IMR-90 (cell line): ENCODE data around the gene HOXB7. TPM values are rescaled to one million over a fixed set of nuclear protein-coding genes. Genes with fewer than 3 reads are reported as not detected.

ENCODE experiments used
- ATAC-seq: fragments of 200-7000 bp; cut with Tn5 transposase; 2 replicates; pipeline ENCODE4 v1.9.1; 2020; ENCODE audit warnings: low read depth, mild to moderate bottlenecking, moderate library complexity
- BruUV-seq: library from RNA; stranded (reverse); fragments of 400-500 nt; replicated peaks from 2 replicates; lab custom pipeline; 2021; lab: Mats Ljungman, UMichigan
- CTCF ChIA-PET: fragments of 300-600 bp; formaldehyde crosslinking; extraction: SDS; loops from one replicate; lab custom pipeline; 2021; ENCODE audit warnings: antibody characterized with exemption; lab: Yijun Ruan, JAX
- POLR2A ChIA-PET: fragments of 300-600 bp; sonication (Branson Sonifier 250); formaldehyde crosslinking; loops from one replicate; lab custom pipeline; 2022; ENCODE audit warnings: antibody characterized with exemption; ENCODE audit not compliant: unreplicated experiment; lab: Charles Lee
- DNase-seq: peaks from one replicate; pipeline ENCODE4 v3.0.0; 2013
- H2AFZ ChIP-seq: replicated peaks from 2 replicates; pipeline ENCODE3; 2013; ENCODE audit warnings: low read length, mild to moderate bottlenecking; ENCODE audit not compliant: poor library complexity
- H2AK5ac ChIP-seq: 2 replicates; pipeline ENCODE4 v1.6.1; 2013; ENCODE audit warnings: low read depth, low read length, inconsistent platforms
- H2AK9ac ChIP-seq: replicated peaks from 2 replicates; pipeline ENCODE3; 2013; ENCODE audit warnings: mild to moderate bottlenecking, low read depth, low read length, moderate library complexity; ENCODE audit not compliant: poor library complexity
- H2BK120ac ChIP-seq: 2 replicates; pipeline ENCODE4 v1.6.1; 2013; ENCODE audit warnings: low read depth, low read length, inconsistent platforms
- H2BK15ac ChIP-seq: 3 replicates; pipeline ENCODE4 v1.6.1; 2013; ENCODE audit warnings: low read depth, low read length, inconsistent platforms
- H2BK20ac ChIP-seq: 2 replicates; pipeline ENCODE4 v1.6.1; 2013; ENCODE audit warnings: low read depth, mild to moderate bottlenecking, inconsistent platforms, low read length, moderate library complexity
- H2BK5ac ChIP-seq: 2 replicates; pipeline ENCODE4 v1.6.1; 2013; ENCODE audit warnings: mild to moderate bottlenecking, low read depth, low read length, inconsistent platforms; ENCODE audit not compliant: poor library complexity, severe bottlenecking
- H3K14ac ChIP-seq: replicated peaks from 2 replicates; pipeline ENCODE4 v1.6.1; 2013; ENCODE audit warnings: low read depth, low read length, inconsistent platforms
- H3K18ac ChIP-seq: 2 replicates; pipeline ENCODE4 v1.6.1; 2013; ENCODE audit warnings: low read depth, low read length, control low read depth
- H3K23ac ChIP-seq: 2 replicates; pipeline ENCODE4 v1.6.1; 2013; ENCODE audit warnings: low read depth, low read length, inconsistent platforms
- H3K27ac ChIP-seq: 2 replicates; pipeline ENCODE4 v1.5.1; 2013; ENCODE audit warnings: mild to moderate bottlenecking, control low read depth, low read length; ENCODE audit not compliant: insufficient read depth
- H3K27me3 ChIP-seq: 2 replicates; pipeline ENCODE4 v1.6.1; 2013; ENCODE audit warnings: low read length; ENCODE audit not compliant: control insufficient read depth, insufficient read depth
- H3K36me3 ChIP-seq: 2 replicates; pipeline ENCODE4 v1.6.1; 2013; ENCODE audit warnings: low read length, mixed read lengths; ENCODE audit not compliant: control insufficient read depth, insufficient read depth
- H3K4ac ChIP-seq: 2 replicates; pipeline ENCODE4 v1.6.1; 2013; ENCODE audit warnings: low read depth, low read length, inconsistent platforms
- H3K4me1 ChIP-seq: 2 replicates; pipeline ENCODE4 v1.6.1; 2013; ENCODE audit warnings: low read length, mixed read lengths; ENCODE audit not compliant: control insufficient read depth, insufficient read depth
- H3K4me2 ChIP-seq: 2 replicates; pipeline ENCODE4 v1.6.1; 2013; ENCODE audit warnings: low read depth, mild to moderate bottlenecking, control low read depth, low read length, moderate library complexity
- H3K4me3 ChIP-seq: 2 replicates; pipeline ENCODE4 v1.5.1; 2013; ENCODE audit warnings: low read depth, mild to moderate bottlenecking, control low read depth, low read length, moderate library complexity; ENCODE audit not compliant: insufficient read depth
- H3K56ac ChIP-seq: 2 replicates; pipeline ENCODE4 v1.6.1; 2013; ENCODE audit warnings: low read length, inconsistent platforms; ENCODE audit not compliant: insufficient read depth; ENCODE audit errors: extremely low read depth
- H3K79me1 ChIP-seq, 2 experiments: 2 replicates each; pipeline ENCODE4 v1.6.1; 2013; ENCODE audit warnings: low read length in 2 of 2, inconsistent platforms in 1 of 2, low read depth in 1 of 2
- H3K9ac ChIP-seq: 2 replicates; pipeline ENCODE4 v1.6.1; 2013; ENCODE audit warnings: low read depth, low read length, control low read depth
- H3K9me1 ChIP-seq: 2 replicates; pipeline ENCODE4 v1.6.1; 2013; ENCODE audit warnings: low read length, inconsistent platforms; ENCODE audit not compliant: insufficient read depth
- H3K9me3 ChIP-seq: 2 replicates; pipeline ENCODE4 v1.6.1; 2013; ENCODE audit warnings: low read length; ENCODE audit not compliant: control insufficient read depth, insufficient read depth
- H4K20me1 ChIP-seq: 2 replicates; pipeline ENCODE4 v1.6.1; 2013; ENCODE audit warnings: low read length, inconsistent platforms; ENCODE audit not compliant: insufficient read depth
- H4K5ac ChIP-seq: 2 replicates; pipeline ENCODE4 v1.6.1; 2013; ENCODE audit warnings: mild to moderate bottlenecking, low read depth, low read length, control low read depth
- H4K8ac ChIP-seq, 2 experiments: 2 replicates each; pipeline ENCODE4 v1.6.1; 2013; ENCODE audit warnings: low read depth in 2 of 2, low read length in 2 of 2, control low read depth in 1 of 2, inconsistent platforms in 1 of 2
- H4K91ac ChIP-seq: 2 replicates; pipeline ENCODE4 v1.6.1; 2013; ENCODE audit warnings: low read depth, low read length, inconsistent platforms; ENCODE audit not compliant: insufficient read depth
- BHLHE40 ChIP-seq: fragments of 150-350 bp; IDR thresholded peaks from 2 replicates; pipeline ENCODE4 v1.6.1; 2016; ENCODE audit warnings: mild to moderate bottlenecking, low read depth, low read length
- CEBPB ChIP-seq: IDR thresholded peaks from 2 replicates; pipeline ENCODE4 v1.6.1; 2012; ENCODE audit warnings: low read depth, low read length, improper control_type of control experiment
- CHD1 ChIP-seq: IDR thresholded peaks from 2 replicates; pipeline ENCODE4 v1.6.1; 2012; ENCODE audit warnings: low read depth, low read length, improper control_type of control experiment
- CTCF ChIP-seq: conservative IDR thresholded peaks from 2 replicates; pipeline ENCODE4 v1.5.1; 2012; ENCODE audit warnings: mild to moderate bottlenecking, low read depth, low read length, improper control_type of control experiment
- ELK1 ChIP-seq: fragments of 150-350 bp; IDR thresholded peaks from 2 replicates; pipeline ENCODE4 v1.6.1; 2016; ENCODE audit warnings: low read depth, mild to moderate bottlenecking, low read length, moderate library complexity, borderline replicate concordance
- FOS ChIP-seq: fragments of 150-350 bp; IDR thresholded peaks from 2 replicates; pipeline ENCODE4 v1.6.1; 2016; ENCODE audit warnings: low read depth, low read length
- MAZ ChIP-seq: IDR thresholded peaks from 2 replicates; pipeline ENCODE4 v1.6.1; 2012; ENCODE audit warnings: low read depth, mild to moderate bottlenecking, low read length, improper control_type of control experiment, moderate library complexity, borderline replicate concordance
- NFE2L2 ChIP-seq: fragments of 150-350 bp; IDR thresholded peaks from 2 replicates; pipeline ENCODE4 v1.6.1; 2016; ENCODE audit warnings: low read depth, mild to moderate bottlenecking, low read length
- POLR2A ChIP-seq: IDR thresholded peaks from 2 replicates; pipeline ENCODE4 v1.6.1; 2012; ENCODE audit warnings: mild to moderate bottlenecking, low read depth, low read length
- RAD21 ChIP-seq: IDR thresholded peaks from 2 replicates; pipeline ENCODE4 v1.6.1; 2012; ENCODE audit warnings: low read length, improper control_type of control experiment
- RCOR1 ChIP-seq: IDR thresholded peaks from 2 replicates; pipeline ENCODE4 v1.6.1; 2012; ENCODE audit warnings: mild to moderate bottlenecking, low read length, improper control_type of control experiment; ENCODE audit not compliant: insufficient replicate concordance
- SMC3 ChIP-seq: fragments of 150-350 bp; IDR thresholded peaks from 2 replicates; pipeline ENCODE4 v1.6.1; 2016; ENCODE audit warnings: low read depth, mild to moderate bottlenecking, antibody characterized with exemption, low read length, moderate library complexity
- USF2 ChIP-seq: fragments of 150-350 bp; IDR thresholded peaks from 2 replicates; pipeline ENCODE4 v1.6.1; 2017; ENCODE audit warnings: mild to moderate bottlenecking, antibody characterized with exemption, low read length, low read depth
- WGBS, 2 experiments: methylation state at CpG; one replicate each; pipeline versions ENCODE4 v1.1.5 to v1.1.7; 2013; ENCODE audit warnings: missing lambda C conversion rate in 2 of 2; ENCODE audit not compliant: insufficient read length in 1 of 2; ENCODE audit errors: extremely low coverage in 2 of 2; 5-methylcytosine and 5-hydroxymethylcytosine counted together
- dilution Hi-C: fragments of 300-500 bp; cut with HindIII; formaldehyde crosslinking; loops from one replicate; pipeline ENCODE4 v1.14.3; 2018; ENCODE audit warnings: low sequenced_read_pairs; ENCODE audit not compliant: unreplicated experiment
- in situ Hi-C: fragments of 300-500 bp; cut with MboI; formaldehyde crosslinking; loops from 3 replicates; pipeline ENCODE4 v1.14.3; 2019; ENCODE audit warnings: low sequenced_read_pairs, inconsistent platforms, mixed read lengths
- intact Hi-C: fragments of 100-400 bp; cut with micrococcal nuclease; formaldehyde crosslinking; loops from 2 replicates; pipeline ENCODE4 v1.10.0; 2022
- polyA plus RNA-seq, 3 experiments: library from polyadenylated mRNA; depleted of rRNA; stranded (reverse); fragments of >200 nt; gene quantifications; 2 replicates each; pipeline ENCODE4 v1.2.3, GENCODE V29; 2012; ENCODE audit warnings: low replicate concordance in 1 of 3
- total RNA-seq: library from RNA; depleted of rRNA; stranded (reverse); fragments of >200 nt; gene quantifications from 2 replicates; pipeline ENCODE4 v1.2.3, GENCODE V29; 2012

HOXB7 gene
- total and polyA plus RNA-seq, 2 of the 4 experiments (the other 2 are of a cell fraction): 1.8 to 6.7 TPM

- H4K20me1 ChIP-seq: peaks cover 30% of the 10 kb centered on the region
- TF ChIP-seq NFE2L2 (no peak), ELK1 (no peak), CHD1 (no peak), BHLHE40 (no peak), SMC3 (0 out of 2 replicates have a peak, but pooled peaks have one; percentile 8), RCOR1 (no peak), RAD21 (peak; percentile 35; the same call in 1 of the 2 replicates), FOS (no peak), CEBPB (no peak), CTCF (peak; percentile 46), POLR2A (no peak), USF2 (no peak), MAZ (no peak; the same call in 1 of the 2 replicates)
Measured at GRCh38 chr17:48561884-48562810, 48.7 kb downstream of the HOXB7 start.

More at GRCh38 chr17:48561884-48562810, 48.7 kb downstream of the HOXB7 start:
- POLR2A ChIA-PET: no interaction called here
- H3K4me1 ChIP-seq: peaks cover 79% of the 10 kb centered on the region
- 27% methylated on average over 2 of the region's 15 CpGs; no CpG with 5 or more reads in 1 of the 2 experiments for WGBS, 2 experiments
- H3K9ac ChIP-seq: peak overlapping the region; percentile 78
- peak overlapping the region; percentile 38 to 73 for H4K8ac ChIP-seq
- no peaks in the 10 kb centered on the region for H3K9me3 ChIP-seq
- peak overlapping the region; percentile 96 for H3K23ac ChIP-seq
- intact Hi-C loops: no loop called here
- H3K9me1 ChIP-seq: peaks cover 20% of the 10 kb centered on the region
- DNase-seq (peak; percentile 68), ATAC-seq (no peak)
- peak overlapping the region; percentile 38 for H3K18ac ChIP-seq
- H3K4me3 ChIP-seq: no peak overlapping the region; the same call in 1 of the 2 replicates
- dilution Hi-C loops: no loop called here
- H3K4me2 ChIP-seq: peak overlapping the region; percentile 88
- BruUV-seq: no TSS peak
- peak overlapping the region; percentile 88 for H2AK9ac ChIP-seq
- peak overlapping the region; percentile 76 for H2AK5ac ChIP-seq
- H3K27ac ChIP-seq: peak overlapping the region; percentile 93
- H3K27me3 ChIP-seq: no peaks in the 10 kb centered on the region
- peaks cover 37% of the 10 kb centered on the region; the same call in 1 of the 2 replicates for H3K36me3 ChIP-seq
- H2BK120ac ChIP-seq: peak overlapping the region; percentile 71
- CTCF ChIA-PET: interaction anchor here (1.4 kb wide), 1 partner anchor 69 kb away, joined by 3 read pairs; no protein-coding TSS in a partner anchor
- peaks cover 0 to 24% of the 10 kb centered on the region in 2 experiments; a peak in 1 of 4 replicates for H3K79me1 ChIP-seq
- H2BK5ac ChIP-seq: peak overlapping the region; percentile 80
- peak overlapping the region; percentile 70 for H4K91ac ChIP-seq
- H4K5ac ChIP-seq: peak overlapping the region; percentile 19; the same call in 1 of the 2 replicates
- H3K4ac ChIP-seq: peak overlapping the region; percentile 91
- peak overlapping the region; percentile 4; the same call in 2 of the 3 replicates for H2BK15ac ChIP-seq
- H3K56ac ChIP-seq: peak overlapping the region; percentile 65; the same call in 1 of the 2 replicates
- H2BK20ac ChIP-seq: peak overlapping the region; percentile 60
- H3K14ac ChIP-seq: peak overlapping the region; percentile 91
- H2AFZ ChIP-seq: no peak overlapping the region
- in situ Hi-C loops: no loop called here
